Left forelimb (tissue), 1 donor: Measurements from ENCODE around the gene ZGRF1.
"Not testable (repeated sequence)": the region's sequence is repeated elsewhere in the genome, so short reads cannot be mapped to it uniquely, and the experiment has no call there.

Experiments
- DNase-seq: peaks from one replicate; pipeline ENCODE4 v3.0.0-alpha.2; 2018; ENCODE audit warnings: low spot score

Gene ZGRF1

DNA sequence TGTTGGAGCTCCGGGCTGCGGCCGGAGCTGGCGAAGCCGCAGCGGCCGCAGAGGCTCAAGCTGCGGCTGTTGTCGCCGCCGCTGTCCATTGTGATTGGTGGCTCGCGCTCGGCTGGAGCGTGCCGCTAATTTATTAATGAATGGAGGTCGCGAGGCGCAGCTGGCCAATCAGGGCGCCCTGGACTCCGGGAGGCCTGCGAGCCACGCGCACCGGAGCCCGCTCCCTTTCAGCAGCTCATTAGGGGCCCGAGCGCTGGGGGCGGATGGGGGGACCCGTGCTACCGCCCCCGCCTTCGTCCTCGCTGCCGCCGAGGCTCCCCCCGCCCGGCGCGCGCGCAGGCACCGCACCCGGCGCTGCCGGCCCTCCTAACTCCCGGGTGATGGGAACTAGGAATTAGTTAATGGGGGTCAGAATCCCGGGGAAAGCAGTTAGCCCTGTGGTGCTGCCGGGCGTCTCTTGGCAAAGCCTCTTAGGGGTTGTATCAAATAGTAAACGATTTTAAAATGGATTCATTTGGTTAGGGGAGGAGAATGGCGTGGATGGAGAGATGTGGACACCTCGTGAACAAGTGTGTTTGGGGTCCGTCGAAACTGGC lies 120.1 kb downstream of the ZGRF1 start:
- no peak for DNase-seq

DNA sequence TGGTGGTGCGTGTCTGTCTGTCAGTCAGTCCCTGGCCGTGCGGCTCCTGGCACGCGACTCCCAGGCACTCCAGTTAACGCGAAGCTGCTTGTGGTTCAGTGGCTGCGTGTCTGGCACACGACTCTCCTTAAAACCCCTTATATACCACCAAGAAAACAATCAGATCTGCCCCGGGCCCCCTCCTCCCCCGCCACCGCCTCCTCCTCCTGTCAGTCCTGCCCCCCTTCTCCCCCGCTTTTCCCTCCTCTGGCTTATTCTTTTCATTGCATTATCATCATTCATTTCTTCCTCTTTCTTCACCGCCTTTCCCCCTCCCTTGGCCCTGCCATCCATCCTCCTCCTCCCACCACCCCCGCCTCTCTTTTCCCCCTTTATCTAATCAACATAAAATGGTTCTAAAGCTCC lies 120.6 kb downstream of the ZGRF1 start, which contains the start of gene NEUROG2:
NEUROG2 (minus strand) TSS at position 115 of the 405 bp plus-strand sequence. CDS start 705 bp downstream, outside the sequence.
- DNase-seq: no peak

DNA sequence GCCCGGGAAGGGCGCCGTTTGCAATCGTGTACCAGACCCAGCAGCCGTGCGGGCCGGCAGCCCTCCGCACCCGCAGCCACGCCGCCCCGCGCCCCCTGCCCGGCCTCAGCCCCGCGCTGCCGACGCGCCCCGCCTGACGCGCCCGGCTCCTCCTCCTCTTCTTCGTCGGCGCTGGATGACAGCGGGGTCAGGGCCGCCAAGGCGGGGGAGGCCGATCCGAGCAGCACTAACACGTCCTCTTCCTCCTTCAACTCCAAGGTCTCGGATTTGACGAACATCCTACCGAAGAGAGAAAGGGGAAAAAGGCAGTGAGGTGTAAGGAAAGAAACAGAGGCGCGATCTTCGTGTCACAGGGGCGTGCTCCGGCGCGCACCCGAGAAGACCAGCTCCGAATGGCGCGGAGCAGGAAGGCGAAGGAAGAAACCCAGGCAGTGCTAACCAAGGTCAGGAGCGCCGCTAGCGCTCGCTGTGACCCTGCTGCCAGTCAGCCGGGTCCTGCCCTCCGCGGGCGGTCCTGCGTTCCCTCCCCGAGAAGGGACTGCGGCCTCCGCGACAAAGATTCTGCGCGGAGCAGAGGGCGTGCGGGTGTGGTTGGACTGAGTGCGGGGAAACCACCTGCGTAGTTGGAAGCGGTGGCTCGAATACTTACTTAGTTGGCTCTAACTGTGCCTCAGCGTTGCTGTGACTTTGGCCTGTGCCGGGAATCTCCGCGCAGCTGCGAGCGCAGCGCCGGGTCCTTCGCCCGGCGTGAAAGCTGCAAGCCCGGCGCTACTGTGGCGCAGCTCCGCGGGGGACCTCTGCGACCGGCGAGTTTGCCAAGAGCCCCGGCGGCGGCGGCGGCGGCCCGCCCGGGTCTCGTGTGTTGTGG lies 121.3 kb downstream of the ZGRF1 start:
- DNase-seq: peak; percentile 72

- peak; percentile 64 for DNase-seq
Measured at GRCh38 chr4:112514647-112515197, 122.0 kb downstream of the ZGRF1 start.

- DNase-seq: no peak
Measured at GRCh38 chr4:112513971-112514646, 122.6 kb downstream of the ZGRF1 start.

DNA sequence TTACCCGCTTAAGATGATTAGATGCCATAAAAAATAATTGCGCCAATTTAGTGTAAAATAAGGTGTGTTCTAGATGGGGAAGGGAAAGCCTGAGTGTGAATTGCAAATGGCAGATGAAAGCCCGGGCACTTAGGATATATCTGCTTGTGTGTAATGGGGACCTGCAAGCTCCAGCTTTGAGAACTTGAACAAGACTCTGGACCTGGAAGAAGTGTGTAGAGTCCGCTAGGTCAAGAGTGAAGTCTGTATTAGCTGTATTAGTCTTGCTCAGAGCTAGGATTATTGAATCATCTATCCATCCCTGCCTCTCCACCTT lies 124.9 kb downstream of the ZGRF1 start:
- no peak for DNase-seq

DNA sequence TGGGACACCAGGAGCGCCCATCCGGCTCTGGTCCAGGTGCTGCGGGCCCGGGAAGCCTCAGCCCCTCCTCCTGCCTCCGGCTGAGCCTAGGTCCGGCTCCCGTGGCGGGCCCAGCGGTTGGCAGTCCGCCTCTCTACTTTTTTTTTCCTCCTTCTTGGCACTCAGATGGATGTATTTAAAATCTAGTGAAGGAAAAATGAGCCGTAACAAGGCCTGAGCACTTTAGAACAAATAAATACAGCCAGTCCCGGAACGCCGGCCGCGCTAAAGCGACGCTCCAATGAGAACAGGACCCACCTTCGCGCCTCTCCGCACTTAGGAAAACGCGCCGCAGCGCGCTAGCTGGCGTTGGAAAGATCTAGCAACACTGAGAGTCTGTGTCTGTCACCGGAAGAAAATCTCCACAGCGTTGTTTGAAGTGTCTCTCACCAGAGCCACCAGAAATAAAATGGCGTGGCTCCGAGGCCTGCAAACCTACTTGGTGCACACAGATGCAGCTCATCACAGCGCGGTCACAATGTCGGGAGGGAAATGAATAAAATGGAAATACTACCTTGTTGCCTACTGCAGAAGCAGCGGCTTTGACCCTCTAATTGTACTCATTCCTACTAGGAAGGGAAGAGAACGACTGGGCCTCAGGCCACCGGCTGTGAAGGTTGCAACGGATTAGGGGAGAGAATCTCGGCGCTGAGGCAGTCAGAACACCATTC lies 125.5 kb downstream of the ZGRF1 start:
- no peak for DNase-seq

DNA sequence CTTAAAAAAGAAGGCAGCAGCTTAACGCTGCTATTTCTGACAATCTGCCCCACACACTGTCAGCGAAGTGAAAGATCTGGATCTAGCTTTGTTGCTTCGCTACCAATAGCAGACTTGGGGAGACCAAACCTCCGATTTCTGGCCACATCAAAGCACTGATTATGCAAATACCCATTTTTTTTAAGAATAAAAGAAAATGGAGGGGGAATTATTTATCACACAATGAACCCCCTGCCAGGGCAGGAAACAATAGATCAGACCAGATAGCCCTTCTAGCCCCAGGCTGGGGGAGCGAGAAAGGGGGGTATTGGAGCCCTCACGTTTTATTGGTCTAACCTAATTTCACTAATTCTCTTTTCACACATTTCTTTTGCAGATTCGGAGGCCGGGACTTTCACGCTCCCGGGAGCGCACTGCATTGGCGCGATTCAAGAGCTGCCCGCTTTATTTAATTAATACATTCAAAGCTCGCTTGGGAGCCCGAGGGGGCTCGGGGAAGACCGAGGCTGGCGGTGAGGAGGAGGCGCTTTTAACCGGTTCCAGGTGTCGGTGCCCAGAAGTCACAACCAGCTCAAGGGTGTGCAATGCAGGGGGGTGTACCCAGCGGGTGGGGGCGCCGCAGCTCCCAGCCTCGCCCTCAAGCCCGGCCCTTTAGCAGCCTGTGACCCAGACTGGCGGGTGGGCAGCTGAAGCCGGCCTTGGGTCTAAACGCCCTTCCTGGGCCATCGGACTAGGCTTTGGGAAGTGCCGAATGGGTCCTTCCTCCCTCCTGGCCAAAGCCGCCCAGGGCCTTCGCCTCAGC lies 126.2 kb downstream of the ZGRF1 start:
- DNase-seq: no peak

GRCh38 chr4:112509243-112510141 lies 127.2 kb downstream of the ZGRF1 start:
- DNase-seq: no peak

GRCh38 chr4:112508356-112508755 lies 128.4 kb downstream of the ZGRF1 start:
- DNase-seq: no peak

GRCh38 chr4:112504807-112505206 lies 131.9 kb downstream of the ZGRF1 start:
- no peak for DNase-seq

DNA sequence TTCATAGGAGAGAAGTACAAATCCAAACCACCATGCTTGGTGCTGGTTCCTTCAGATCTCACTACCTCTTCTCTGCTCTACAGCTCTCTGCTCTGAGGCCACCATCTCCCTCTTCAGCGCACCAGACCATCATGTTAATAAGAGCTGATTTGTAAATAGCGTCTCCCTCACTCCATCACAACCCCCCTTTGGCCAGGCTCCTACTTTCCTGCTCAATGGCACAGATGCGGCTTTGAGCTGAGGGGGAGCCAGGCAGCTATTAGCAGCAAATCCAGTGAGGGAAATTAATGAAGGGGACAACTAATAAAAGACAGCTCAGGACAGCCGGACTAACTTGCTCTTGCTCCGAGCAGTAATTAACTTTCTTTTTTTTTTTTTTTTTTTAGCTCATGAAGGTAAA lies 133.8 kb downstream of the ZGRF1 start:
- DNase-seq: no peak

- no peak for DNase-seq
Measured at GRCh38 chr4:112492321-112492720, 144.4 kb downstream of the ZGRF1 start.

GRCh38 chr4:112490808-112491207 lies 145.9 kb downstream of the ZGRF1 start:
- DNase-seq: not testable (repeated sequence)
